ENCODE results near the gene PRF1.
"Not testable (repeated sequence)": the region's sequence is repeated elsewhere in the genome, so short reads cannot be mapped to it uniquely, and the experiment has no call there.

- not testable (repeated sequence) for TF ChIP-seq CTCF, POLR2A (IDR thresholded peaks at IDR 0.05)
Measured at GRCh38 chr10:70634515-70634914, 32.0 kb upstream of the PRF1 start.

All from thyroid gland (tissue), 4 donors.